ENCODE measurements around the gene LPAR2.

LPAR2 gene

GRCh38 chr19:19587771-19588170, 40.2 kb downstream of the LPAR2 start:
- Histone ChIP-seq H3K27me3 (ENCODE audit: low read depth) (no peaks in the 10 kb centered on the region), H3K4me1 (peaks cover 13% of the 10 kb centered on the region), H3K4me3 (no peak overlapping the region), H3K9me3 (no peaks in the 10 kb centered on the region), H3K36me3 (replicated peaks) (no peaks in the 10 kb centered on the region)
- DNase-seq (ENCODE audit: low spot score in 2 of 2), result no peak
- in situ Hi-C loops (cut with MboI; ENCODE audit: low sequenced_read_pairs), result no loop called here

- no peak overlapping the region for H3K4me3 ChIP-seq
- H3K9me3 ChIP-seq, result no peaks in the 10 kb centered on the region
- in situ Hi-C loops (cut with MboI; ENCODE audit: low sequenced_read_pairs), result no loop called here
- DNase-seq (ENCODE audit: low spot score in 2 of 2), result no peak
- H3K36me3 ChIP-seq (replicated peaks), result no peaks in the 10 kb centered on the region
- H3K27me3 ChIP-seq (ENCODE audit: low read depth), result no peaks in the 10 kb centered on the region
- H3K4me1 ChIP-seq, result peaks cover 8% of the 10 kb centered on the region; the same call in 1 of the 2 replicates
These were observed 43.7 kb downstream of the LPAR2 start for GRCh38 chr19:19584356-19584755.

- H3K4me1 ChIP-seq, result peaks cover 8% of the 10 kb centered on the region; the same call in 1 of the 2 replicates
- H3K36me3 ChIP-seq (replicated peaks), result no peaks in the 10 kb centered on the region
- no peak overlapping the region for H3K4me3 ChIP-seq
- in situ Hi-C loops (cut with MboI; ENCODE audit: low sequenced_read_pairs), result no loop called here
- H3K27me3 ChIP-seq (ENCODE audit: low read depth), result no peaks in the 10 kb centered on the region
- H3K9me3 ChIP-seq, result no peaks in the 10 kb centered on the region
- DNase-seq (ENCODE audit: low spot score in 2 of 2), result no peak
These were observed 45.5 kb downstream of the LPAR2 start for GRCh38 chr19:19582471-19582870.

GRCh38 chr19:19581391-19581790, 46.6 kb downstream of the LPAR2 start:
- no peaks in the 10 kb centered on the region for H3K27me3 ChIP-seq (ENCODE audit: low read depth)
- peaks cover 8% of the 10 kb centered on the region; the same call in 1 of the 2 replicates for H3K4me1 ChIP-seq
- no peaks in the 10 kb centered on the region for H3K36me3 ChIP-seq (replicated peaks)
- no peak for DNase-seq (ENCODE audit: low spot score in 2 of 2)
- no peak overlapping the region for H3K4me3 ChIP-seq
- in situ Hi-C loops (cut with MboI; ENCODE audit: low sequenced_read_pairs), result no loop called here
- no peaks in the 10 kb centered on the region for H3K9me3 ChIP-seq

- in situ Hi-C loops (cut with MboI; ENCODE audit: low sequenced_read_pairs), result no loop called here
- no peak for DNase-seq (ENCODE audit: low spot score in 2 of 2)
- H3K36me3 ChIP-seq (replicated peaks), result no peaks in the 10 kb centered on the region
- H3K27me3 ChIP-seq (ENCODE audit: low read depth), result no peaks in the 10 kb centered on the region
- peaks cover 4% of the 10 kb centered on the region; the same call in 1 of the 2 replicates for H3K4me1 ChIP-seq
- no peak overlapping the region for H3K4me3 ChIP-seq
- H3K9me3 ChIP-seq, result no peaks in the 10 kb centered on the region
These were observed 47.6 kb downstream of the LPAR2 start for GRCh38 chr19:19580418-19580817.

- in situ Hi-C loops (cut with MboI; ENCODE audit: low sequenced_read_pairs), result no loop called here
- no peak for DNase-seq (ENCODE audit: low spot score in 2 of 2)
- H3K27me3 ChIP-seq (ENCODE audit: low read depth), result no peaks in the 10 kb centered on the region
- H3K9me3 ChIP-seq, result no peaks in the 10 kb centered on the region
- no peaks in the 10 kb centered on the region for H3K36me3 ChIP-seq (replicated peaks)
- H3K4me3 ChIP-seq, result no peak overlapping the region
- H3K4me1 ChIP-seq, result no peaks in the 10 kb centered on the region
These were observed 48.3 kb downstream of the LPAR2 start for GRCh38 chr19:19579533-19580361.

GRCh38 chr19:19578252-19578651, 49.8 kb downstream of the LPAR2 start:
- Histone ChIP-seq H3K27me3 (ENCODE audit: low read depth) (no peaks in the 10 kb centered on the region), H3K4me3 (no peak overlapping the region), H3K36me3 (replicated peaks) (no peaks in the 10 kb centered on the region), H3K4me1 (no peaks in the 10 kb centered on the region), H3K9me3 (no peaks in the 10 kb centered on the region)
- no peak for DNase-seq (ENCODE audit: low spot score in 2 of 2)
- in situ Hi-C loops (cut with MboI; ENCODE audit: low sequenced_read_pairs), result no loop called here

GRCh38 chr19:19575411-19575810, 52.6 kb downstream of the LPAR2 start:
- no peaks in the 10 kb centered on the region for H3K4me1 ChIP-seq
- H3K4me3 ChIP-seq, result no peak overlapping the region
- H3K9me3 ChIP-seq, result no peaks in the 10 kb centered on the region
- in situ Hi-C loops (cut with MboI; ENCODE audit: low sequenced_read_pairs), result no loop called here
- no peaks in the 10 kb centered on the region for H3K36me3 ChIP-seq (replicated peaks)
- no peak for DNase-seq (ENCODE audit: low spot score in 2 of 2)
- H3K27me3 ChIP-seq (ENCODE audit: low read depth), result no peaks in the 10 kb centered on the region
